GM12891 (cell line): ENCODE results near the gene SUB1.

Experiments
- POLR2A ChIP-seq: IDR thresholded peaks from 2 replicates; pipeline ENCODE4 v1.6.1; 2011; ENCODE audit warnings: low read depth, low read length, control low read depth
- POLR2AphosphoS5 ChIP-seq: IDR thresholded peaks from 2 replicates; pipeline ENCODE4 v1.6.1; 2011; ENCODE audit warnings: low read depth, low read length, control low read depth
- SPI1 ChIP-seq: IDR thresholded peaks from 2 replicates; pipeline ENCODE4 v1.6.1; 2011; ENCODE audit warnings: low read depth, low read length, control low read depth
- TAF1 ChIP-seq: IDR thresholded peaks from 2 replicates; pipeline ENCODE4 v1.6.1; 2011; ENCODE audit warnings: low read depth, low read length, control low read depth

GRCh38 chr5:32625106-32625505, 39.7 kb downstream of the SUB1 start:
- TF ChIP-seq POLR2A (no peak), POLR2AphosphoS5 (no peak), TAF1 (no peak), SPI1 (no peak)
